ENCODE data around the gene PLEKHA4. TPM values are rescaled to one million over a fixed set of nuclear protein-coding genes. Genes with fewer than 3 reads are reported as not detected.

PLEKHA4 gene
- total and polyA plus RNA-seq, 9 of the 15 experiments (the other 6 are each of a cell fraction or from before 2014, with no cell fraction given) = 0.07 to 30.8 (median 11.4) TPM

DNA sequence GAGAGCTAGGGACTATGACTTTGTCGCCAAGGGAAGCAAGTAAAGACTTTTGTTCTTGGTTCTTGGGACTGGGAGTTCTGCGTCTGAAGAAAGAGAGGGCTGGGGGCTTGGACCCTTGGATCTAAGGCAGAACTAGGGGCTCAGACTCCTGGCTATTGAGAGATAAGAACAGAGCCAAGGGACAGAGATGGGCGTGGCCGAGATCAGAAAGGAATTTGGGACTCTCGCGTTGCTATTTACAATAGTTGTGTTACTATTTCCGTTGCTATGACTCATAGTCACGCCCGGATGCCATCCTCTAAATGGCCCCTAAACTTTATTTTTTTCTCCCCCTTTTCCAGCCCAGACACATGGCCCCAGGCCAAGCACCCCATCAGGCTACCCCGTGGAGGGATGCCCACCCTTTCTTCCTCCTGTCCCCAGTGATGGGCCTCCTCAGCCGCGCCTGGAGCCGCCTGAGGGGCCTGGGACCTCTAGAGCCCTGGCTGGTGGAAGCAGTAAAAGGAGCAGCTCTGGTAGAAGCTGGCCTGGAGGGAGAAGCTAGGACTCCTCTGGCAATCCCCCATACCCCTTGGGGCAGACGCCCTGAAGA lies 4.6 kb upstream of the PLEKHA4 start (continued):
- TF ChIP-seq MYC (IDR thresholded peaks at IDR 0.05; ENCODE audit: low read depth, low read length) (no peak), MYC (CRISPR knock-in tag; IDR thresholded peaks at IDR 0.05; ENCODE audit: borderline replicate concordance, low read depth) (no peak), CCNT2 (IDR thresholded peaks at IDR 0.05; ENCODE audit: borderline replicate concordance, extremely low read depth, insufficient read length, low read depth, low read length) (no peak), ZZZ3 (IDR thresholded peaks at IDR 0.05) (no peak), ZNF778 (CRISPR knock-in tag; IDR thresholded peaks at IDR 0.05) (no peak), ZNF561 (CRISPR knock-in tag; conservative IDR thresholded peaks at IDR 0.05) (no peak), ZNF133 (CRISPR knock-in tag; IDR thresholded peaks at IDR 0.05) (no peak), DACH1 (IDR thresholded peaks at IDR 0.05; ENCODE audit: partially characterized antibody) (no peak), CXXC5 (CRISPR knock-in tag; IDR thresholded peaks at IDR 0.05) (no peak), FOXJ3 (CRISPR knock-in tag; IDR thresholded peaks at IDR 0.05) (peak; percentile 93), ZNF184 (CRISPR knock-in tag; IDR thresholded peaks at IDR 0.05) (no peak), NR3C1 (CRISPR knock-in tag; IDR thresholded peaks at IDR 0.05) (no peak), HNRNPUL1 (IDR thresholded peaks at IDR 0.05; ENCODE audit: low read length) (no peak), NR2C1 (IDR thresholded peaks at IDR 0.05) (no peak), NR2C1 (tag; IDR thresholded peaks at IDR 0.05) (no peak), KAT2B (IDR thresholded peaks at IDR 0.05; ENCODE audit: low read depth, low read length) (no peak), KLF13 (tag; IDR thresholded peaks at IDR 0.05; ENCODE audit: borderline replicate concordance, low read depth) (peak; percentile 57; the same call in 1 of the 2 replicates), ZNF707 (CRISPR knock-in tag; conservative IDR thresholded peaks at IDR 0.05) (no peak), ZNF41 (CRISPR knock-in tag; conservative IDR thresholded peaks at IDR 0.05) (no peak), PYGO2 (tag; IDR thresholded peaks at IDR 0.05) (no peak), ZFP36 (IDR thresholded peaks at IDR 0.05; ENCODE audit: low read depth, low read length, partially characterized antibody) (no peak), ZNF274 (IDR thresholded peaks at IDR 0.05; ENCODE audit: borderline replicate concordance, low read depth, low read length) (no peak), CBX1 (IDR thresholded peaks at IDR 0.05; ENCODE audit: low read depth) (no peak), ZNF77 (CRISPR knock-in tag; IDR thresholded peaks at IDR 0.05) (no peak), ZSCAN29 (IDR thresholded peaks at IDR 0.05) (no peak)
- TF ChIP-seq, protein P1, sequence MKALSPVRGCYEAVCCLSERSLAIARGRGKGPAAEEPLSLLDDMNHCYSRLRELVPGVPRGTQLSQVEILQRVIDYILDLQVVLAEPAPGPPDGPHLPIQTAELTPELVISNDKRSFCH (CRISPR knock-in tag; IDR thresholded peaks at IDR 0.05) = no peak
- TF ChIP-seq, protein P1 (tag; IDR thresholded peaks at IDR 0.05) = no peak
- TF ChIP-seq, protein P2, sequence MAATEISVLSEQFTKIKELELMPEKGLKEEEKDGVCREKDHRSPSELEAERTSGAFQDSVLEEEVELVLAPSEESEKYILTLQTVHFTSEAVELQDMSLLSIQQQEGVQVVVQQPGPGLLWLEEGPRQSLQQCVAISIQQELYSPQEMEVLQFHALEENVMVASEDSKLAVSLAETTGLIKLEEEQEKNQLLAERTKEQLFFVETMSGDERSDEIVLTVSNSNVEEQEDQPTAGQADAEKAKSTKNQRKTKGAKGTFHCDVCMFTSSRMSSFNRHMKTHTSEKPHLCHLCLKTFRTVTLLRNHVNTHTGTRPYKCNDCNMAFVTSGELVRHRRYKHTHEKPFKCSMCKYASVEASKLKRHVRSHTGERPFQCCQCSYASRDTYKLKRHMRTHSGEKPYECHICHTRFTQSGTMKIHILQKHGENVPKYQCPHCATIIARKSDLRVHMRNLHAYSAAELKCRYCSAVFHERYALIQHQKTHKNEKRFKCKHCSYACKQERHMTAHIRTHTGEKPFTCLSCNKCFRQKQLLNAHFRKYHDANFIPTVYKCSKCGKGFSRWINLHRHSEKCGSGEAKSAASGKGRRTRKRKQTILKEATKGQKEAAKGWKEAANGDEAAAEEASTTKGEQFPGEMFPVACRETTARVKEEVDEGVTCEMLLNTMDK (IDR thresholded peaks at IDR 0.05; ENCODE audit: borderline replicate concordance, insufficient read depth, low read depth, low read length, poor library complexity, severe bottlenecking) = no peak
- TF ChIP-seq, protein P3, sequence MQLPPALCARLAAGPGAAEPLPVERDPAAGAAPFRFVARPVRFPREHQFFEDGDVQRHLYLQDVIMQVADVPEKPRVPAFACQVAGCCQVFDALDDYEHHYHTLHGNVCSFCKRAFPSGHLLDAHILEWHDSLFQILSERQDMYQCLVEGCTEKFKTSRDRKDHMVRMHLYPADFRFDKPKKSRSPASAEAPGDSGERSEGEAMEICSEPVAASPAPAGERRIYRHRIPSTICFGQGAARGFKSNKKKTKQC (CRISPR knock-in tag; IDR thresholded peaks at IDR 0.05) = no peak
